ENCODE results near the gene MRM1. TPM values are rescaled to one million over a fixed set of nuclear protein-coding genes. Genes with fewer than 3 reads are reported as not detected.
A peak's percentile ranks its signal among the peaks of the same experiment; 100 is the strongest.
"Not testable (repeated sequence)": the region's sequence is repeated elsewhere in the genome, so short reads cannot be mapped to it uniquely, and the experiment has no call there.

Gene MRM1
- total RNA-seq, 2 donors from 2014 or later = 7.6 to 10.2 TPM

- ATAC-seq = peak; percentile 47
- DNase-seq = peak; percentile 62 to 75
- intact Hi-C loops (cut with DNase I, micrococcal nuclease) = no loop called here
These were observed 2.4 kb upstream of the MRM1 start for GRCh38 chr17:36598951-36599401.

DNA sequence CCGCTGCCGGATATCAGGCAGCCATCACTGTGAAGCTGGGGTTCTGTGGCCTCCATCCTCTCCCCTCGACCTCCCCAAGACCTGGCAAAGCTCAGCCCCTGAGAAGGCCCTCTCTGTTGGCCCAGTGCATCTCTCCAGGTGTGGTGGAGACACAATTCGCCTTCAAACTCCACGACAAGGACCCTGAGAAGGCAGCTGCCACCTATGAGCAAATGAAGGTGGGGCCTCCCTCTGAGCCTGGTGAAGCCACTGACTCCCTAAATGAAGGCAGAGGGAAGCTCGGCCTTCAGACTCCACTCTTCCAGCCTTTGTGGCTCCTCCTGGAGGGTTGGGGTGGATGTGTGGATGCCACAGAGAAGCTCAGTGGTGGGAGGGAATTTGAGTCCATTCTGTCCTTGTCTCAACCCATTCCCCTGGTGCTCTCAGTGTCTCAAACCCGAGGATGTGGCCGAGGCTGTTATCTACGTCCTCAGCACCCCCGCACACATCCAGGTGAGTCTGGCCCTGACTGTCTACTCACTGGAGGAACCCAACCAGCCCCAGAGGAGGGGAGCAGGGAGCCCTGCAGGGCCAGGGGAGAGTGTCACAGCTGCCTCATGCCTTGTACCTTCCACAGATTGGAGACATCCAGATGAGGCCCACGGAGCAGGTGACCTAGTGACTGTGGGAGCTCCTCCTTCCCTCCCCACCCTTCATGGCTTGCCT is 1.7 kb upstream of the MRM1 start:
- intact Hi-C loops (cut with DNase I, micrococcal nuclease) = no loop called here
- DNase-seq (peak in 1 of 2 donors; percentile 23), ATAC-seq (no peak)

DNA sequence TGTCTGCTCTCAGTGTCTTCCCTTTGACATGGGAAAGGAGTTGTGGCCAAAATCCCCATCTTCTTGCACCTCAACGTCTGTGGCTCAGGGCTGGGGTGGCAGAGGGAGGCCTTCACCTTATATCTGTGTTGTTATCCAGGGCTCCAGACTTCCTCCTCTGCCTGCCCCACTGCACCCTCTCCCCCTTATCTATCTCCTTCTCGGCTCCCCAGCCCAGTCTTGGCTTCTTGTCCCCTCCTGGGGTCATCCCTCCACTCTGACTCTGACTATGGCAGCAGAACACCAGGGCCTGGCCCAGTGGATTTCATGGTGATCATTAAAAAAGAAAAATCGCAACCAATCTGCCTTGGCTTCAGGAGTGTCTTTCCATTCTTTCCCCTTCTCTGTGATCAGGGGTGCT is 918 bp upstream of the MRM1 start:
- intact Hi-C loops (cut with DNase I, micrococcal nuclease) = no loop called here
- DNase-seq (no peak), ATAC-seq (no peak)

DNA sequence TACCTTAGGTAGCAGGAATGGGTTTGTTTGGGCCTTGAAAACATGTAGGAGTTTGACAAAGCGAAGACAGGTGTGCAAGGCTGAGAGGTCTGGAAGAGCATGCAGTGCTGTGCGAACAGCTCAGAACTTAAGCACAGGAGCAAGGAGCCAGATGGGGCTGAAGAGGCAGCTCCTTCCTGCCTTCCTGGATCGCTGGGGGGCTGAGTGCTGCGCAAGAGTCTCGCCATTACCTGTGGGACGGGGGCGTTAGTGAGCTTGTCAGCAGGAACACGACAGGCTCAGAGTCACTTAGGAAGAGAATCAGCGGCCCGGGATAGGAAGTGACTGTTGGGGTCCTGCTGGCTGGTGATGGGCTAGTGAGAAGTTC is 464 bp upstream of the MRM1 start:
- DNase-seq = no peak
- intact Hi-C loops (cut with DNase I, micrococcal nuclease) = no loop called here
- ATAC-seq = no peak

DNA sequence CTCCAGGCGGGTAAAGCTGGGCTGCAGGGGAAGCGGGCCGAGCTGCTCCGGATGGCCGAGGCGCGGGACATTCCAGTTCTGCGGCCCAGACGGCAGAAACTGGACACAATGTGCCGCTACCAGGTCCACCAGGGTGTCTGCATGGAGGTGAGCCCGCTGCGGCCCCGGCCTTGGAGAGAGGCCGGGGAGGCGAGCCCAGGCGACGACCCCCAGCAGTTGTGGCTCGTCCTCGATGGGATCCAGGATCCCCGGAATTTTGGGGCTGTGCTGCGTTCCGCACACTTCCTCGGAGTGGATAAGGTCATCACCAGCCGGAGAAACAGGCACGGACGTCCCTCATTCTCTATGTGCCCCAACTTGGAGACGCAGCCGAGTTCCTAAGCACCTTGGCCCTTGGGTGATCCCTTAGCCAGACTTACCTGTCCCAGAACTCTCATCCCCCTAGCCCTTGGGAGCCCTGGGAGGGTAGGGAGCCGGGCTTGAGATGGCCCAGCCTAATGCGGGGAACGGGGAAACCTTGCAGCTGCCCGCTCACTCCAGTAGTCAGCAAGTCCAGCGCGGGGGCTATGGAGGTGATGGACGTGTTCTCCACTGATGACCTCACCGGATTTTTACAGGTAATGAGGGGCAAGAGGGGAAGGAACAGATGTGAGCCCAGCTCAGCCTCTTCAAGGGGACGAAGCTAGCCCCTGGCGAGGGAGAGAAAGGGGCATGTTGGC is 806 bp downstream of the MRM1 start:
- intact Hi-C loops (cut with DNase I, micrococcal nuclease) = no loop called here
- peak in 1 of 2 donors; percentile 50 for DNase-seq
- peak; percentile 20 for ATAC-seq

- ATAC-seq (peak; percentile 12), DNase-seq (peak in 1 of 2 donors; percentile 73)
- intact Hi-C loops (cut with DNase I, micrococcal nuclease) = no loop called here
These were observed 1.6 kb downstream of the MRM1 start for GRCh38 chr17:36602924-36603384.

DNA sequence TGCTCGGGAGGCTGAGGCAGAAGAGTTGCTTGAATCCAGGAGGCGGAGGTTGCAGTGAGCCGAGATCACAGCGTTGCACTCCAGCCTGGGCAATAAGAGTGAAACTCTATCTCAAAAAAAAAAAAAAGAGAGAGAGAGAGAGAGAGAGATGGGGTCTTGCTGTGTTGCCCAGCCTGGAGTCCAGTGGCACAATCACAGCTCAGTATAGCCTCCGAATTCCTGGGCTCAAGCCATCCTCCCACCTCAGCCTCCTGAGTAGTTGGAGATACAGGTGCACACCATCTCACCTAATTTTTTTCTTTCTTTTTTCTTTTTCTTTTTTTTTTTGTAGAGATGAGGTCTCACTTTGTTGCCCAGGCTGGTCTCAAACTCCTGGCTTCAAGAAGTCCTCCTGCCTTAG is 3.6 kb downstream of the MRM1 start:
- ATAC-seq; intact Hi-C loops (cut with DNase I, micrococcal nuclease): not testable (repeated sequence)

GRCh38 chr17:36608280-36608679 is 6.9 kb downstream of the MRM1 start:
- DNase-seq (no peak), ATAC-seq (peak; percentile 5)
- intact Hi-C loops (cut with DNase I, micrococcal nuclease) = no loop called here

More for the DNA sequence above, 3.6 kb downstream of the MRM1 start:
- not testable (repeated sequence) for DNase-seq

DNA sequence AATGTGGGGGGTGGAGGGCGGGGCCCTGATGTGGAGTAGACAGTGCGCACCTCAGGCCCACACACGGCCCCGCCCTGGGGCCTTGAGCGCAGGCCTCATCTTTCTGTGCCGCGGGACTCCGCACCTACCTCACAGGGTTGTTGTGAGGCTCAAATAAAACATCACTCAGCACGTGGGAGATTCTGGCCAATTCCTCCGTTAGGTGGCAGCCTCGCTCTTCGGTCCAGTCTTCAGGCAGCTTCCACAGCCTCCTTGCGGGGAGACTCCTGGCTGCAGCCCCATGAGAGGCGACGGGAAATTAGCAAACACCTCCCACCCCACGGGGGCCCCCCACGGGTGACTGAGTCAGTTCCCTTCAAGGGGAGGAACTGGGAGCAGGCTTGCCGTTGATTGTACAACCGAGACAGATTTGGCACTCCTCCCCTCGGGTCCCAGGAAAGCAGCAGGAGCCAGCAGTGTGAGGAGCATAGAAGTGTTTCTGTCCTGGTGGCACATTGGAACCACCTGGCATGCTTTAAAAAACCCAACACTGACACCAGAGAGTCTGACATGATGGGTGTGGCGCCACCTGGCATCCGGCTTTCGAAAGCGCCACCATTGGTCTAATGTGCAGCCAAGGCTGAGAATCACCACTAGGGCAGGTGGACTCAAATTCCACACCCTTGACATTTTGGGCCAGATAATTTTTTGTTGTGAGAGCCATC is 7.6 kb downstream of the MRM1 start:
- DNase-seq (peak in 1 of 2 donors; percentile 57), ATAC-seq (peak; percentile 86)
- intact Hi-C loops (cut with DNase I, micrococcal nuclease) = no loop called here

DNA sequence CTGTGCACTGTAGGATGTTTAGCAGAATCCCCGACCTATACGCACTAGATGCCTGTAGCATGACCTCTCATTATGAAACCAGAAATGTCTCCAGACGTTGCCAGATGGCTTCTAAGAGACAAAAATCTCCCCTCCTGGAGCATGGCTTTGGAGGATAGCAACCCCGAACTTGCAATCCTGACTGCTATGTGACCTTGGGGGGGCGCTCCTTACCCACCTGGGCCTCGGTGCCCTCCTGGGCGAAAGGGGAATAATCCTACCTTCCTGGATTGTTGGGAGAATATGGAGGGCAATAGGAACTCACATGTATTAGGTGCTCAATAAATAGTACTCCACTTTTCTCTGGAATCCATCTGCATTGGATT is 8.1 kb downstream of the MRM1 start:
- intact Hi-C loops (cut with DNase I, micrococcal nuclease) = no loop called here
- ATAC-seq = no peak
- no peak for DNase-seq

DNA sequence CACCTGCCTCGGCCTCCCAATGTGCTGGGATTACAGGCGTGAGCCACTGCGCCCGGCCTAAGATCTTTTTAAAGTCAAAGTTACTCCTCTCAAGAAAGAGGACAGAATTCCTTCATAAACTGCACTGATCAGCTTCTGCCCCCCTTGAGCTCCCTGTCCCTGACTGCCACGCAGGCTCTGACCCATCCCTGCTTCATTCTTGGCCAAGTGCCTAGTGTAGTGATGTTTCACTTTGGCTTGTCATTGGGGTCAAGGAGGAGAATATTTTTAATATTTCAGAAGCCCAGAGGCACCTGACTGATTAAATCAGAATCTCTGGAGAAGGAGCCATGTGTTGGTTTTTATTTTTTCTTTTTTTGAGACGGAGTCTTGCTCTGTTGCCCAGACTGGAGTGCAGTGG is 9.1 kb downstream of the MRM1 start:
- intact Hi-C loops (cut with DNase I, micrococcal nuclease) = no loop called here
- DNase-seq (no peak), ATAC-seq (no peak)

DNA sequence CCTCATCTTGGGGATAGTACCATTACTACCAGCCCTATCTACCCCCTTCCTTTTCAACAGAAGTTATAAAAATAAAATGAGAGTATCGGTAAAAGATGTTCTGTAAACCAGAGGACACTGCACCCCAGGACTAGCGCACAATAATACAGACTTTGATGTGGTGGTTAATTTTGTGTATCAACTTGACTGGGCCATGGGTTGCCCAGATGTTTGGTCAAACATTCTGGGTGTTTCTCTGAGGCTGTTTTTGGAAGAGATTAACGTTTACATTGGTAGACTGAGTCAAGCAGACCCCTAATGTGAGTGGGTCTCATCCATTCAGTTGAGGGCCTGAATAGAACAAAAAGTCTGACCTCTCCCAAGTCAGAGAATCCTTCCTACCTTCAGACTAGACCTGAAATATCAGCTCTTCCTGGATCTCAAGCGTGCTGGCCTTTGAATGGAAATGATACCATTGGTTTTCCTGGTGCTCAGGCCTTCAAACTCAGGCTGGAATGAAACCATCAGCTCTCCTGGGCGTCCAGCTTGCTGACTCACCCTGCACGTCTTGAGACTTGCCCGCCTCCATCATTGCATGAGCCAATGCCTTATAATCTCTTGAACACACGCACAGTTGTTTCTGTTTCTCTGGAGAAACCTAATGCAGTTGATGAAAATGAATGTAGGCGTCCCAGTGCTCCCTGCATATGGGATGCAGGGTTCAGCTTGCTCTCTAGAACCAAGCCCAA is 10.1 kb downstream of the MRM1 start:
- ATAC-seq = no peak
- DNase-seq = no peak
- intact Hi-C loops (cut with DNase I, micrococcal nuclease) = no loop called here

GRCh38 chr17:36612323-36612722 is 10.9 kb downstream of the MRM1 start:
- ATAC-seq (no peak), DNase-seq (no peak)
- intact Hi-C loops (cut with DNase I, micrococcal nuclease) = no loop called here

- intact Hi-C loops (cut with DNase I, micrococcal nuclease) = no loop called here
- DNase-seq (no peak), ATAC-seq (no peak)
These were observed 11.8 kb downstream of the MRM1 start for GRCh38 chr17:36613155-36613554.

- intact Hi-C loops (cut with DNase I, micrococcal nuclease) = no loop called here
- ATAC-seq = no peak
- no peak for DNase-seq
These were observed 12.7 kb downstream of the MRM1 start for GRCh38 chr17:36614081-36614480.

DNA sequence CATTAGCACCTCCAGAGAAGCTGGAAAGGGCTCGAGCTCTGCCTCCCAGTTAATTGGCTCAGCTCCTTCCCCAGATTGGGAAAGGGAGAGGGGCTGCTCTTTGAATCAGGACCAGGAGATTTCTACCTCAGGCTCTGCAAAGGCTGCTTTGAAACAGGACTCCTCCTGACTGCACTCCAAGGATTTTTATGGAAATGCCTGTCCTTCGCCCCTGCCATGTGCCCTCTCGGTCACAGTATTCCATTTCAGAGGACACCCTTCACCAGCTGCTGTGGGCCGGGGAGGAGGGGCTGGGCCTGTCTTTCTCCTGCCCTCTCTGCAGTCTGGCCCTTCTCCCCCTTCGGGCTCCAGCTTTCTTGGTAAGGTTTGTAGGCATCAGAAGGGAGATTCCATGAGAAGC is 13.6 kb downstream of the MRM1 start:
- no peak for ATAC-seq
- intact Hi-C loops (cut with DNase I, micrococcal nuclease) = no loop called here
- no peak for DNase-seq

DNA sequence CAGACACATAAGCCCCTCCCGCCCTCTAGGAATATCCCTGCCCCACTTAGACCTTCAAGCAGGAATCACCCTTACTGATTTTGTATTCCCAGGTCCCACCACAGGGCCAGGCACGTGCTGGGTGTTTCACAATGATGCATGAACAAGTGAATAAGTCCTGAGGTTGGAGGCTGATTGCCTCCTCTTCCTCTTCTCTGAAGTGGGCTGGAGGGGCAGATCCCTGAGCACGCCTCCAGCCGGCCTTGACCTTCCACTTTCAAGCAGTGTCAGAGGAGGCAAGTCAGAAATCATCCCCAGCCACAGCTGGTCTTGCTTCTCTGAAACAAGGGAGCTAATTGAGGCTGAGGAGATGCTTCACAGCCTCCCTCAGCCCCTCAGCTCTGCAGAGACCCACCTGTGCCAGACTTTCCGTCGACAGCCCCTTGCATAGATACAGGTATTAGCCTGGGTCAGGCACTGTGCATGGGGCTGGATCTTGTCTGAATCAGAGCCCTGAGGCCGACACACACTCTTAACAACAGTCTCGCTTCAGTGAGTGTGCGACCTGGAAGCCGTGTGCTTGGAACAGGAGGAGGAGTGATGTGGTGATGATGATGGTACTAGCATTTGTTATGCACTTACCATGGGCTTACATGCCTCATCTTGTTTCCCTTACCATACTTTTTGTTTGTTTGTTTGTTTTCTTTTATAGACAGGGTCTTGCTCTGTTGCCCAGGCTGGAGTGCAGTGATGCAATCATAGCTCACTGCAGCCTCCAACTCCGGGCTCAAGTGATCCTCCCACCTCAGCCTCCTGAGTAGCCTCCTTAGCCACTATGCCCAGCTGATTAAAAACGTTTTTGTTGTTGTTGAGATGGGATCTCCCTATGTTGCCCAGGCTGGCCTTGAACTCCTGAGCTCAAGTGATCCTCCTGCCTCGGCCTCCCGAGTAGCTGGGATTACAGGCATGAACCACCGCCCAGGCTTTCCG is 15.0 kb downstream of the MRM1 start:
- DNase-seq = no peak
- intact Hi-C loops (cut with DNase I, micrococcal nuclease) = no loop called here
- no peak for ATAC-seq

- DNase-seq = no peak
- intact Hi-C loops (cut with DNase I, micrococcal nuclease) = no loop called here
- no peak for ATAC-seq
These were observed 16.4 kb downstream of the MRM1 start for GRCh38 chr17:36617773-36618172.

Data from left colon (tissue), 2 donors.